ENCODE data around the gene MYL2.

MYL2 gene

DNA sequence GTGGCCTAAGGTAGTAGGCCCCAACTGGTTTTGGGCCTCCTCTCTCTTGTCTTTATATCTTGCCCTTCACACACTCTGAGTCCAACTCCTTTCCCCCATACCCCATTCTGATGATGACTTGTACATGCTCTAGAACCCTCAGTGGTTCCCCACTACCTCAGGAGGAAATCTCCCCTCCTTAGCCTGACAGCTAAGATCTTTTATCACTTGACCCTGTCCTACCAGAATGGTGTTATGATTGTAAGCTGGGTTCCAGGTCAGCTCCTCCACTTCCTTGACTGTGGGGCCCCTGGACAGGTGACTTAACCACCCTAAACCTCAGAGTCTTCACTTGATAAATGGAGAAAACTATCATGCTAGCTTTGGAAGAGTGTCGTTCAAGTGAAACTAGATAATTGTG, 9.4 kb upstream of the MYL2 start:
- no peak for TF ChIP-seq ZFX (IDR thresholded peaks at IDR 0.05; ENCODE audit: borderline replicate concordance)
- TF ChIP-seq, protein P1, sequence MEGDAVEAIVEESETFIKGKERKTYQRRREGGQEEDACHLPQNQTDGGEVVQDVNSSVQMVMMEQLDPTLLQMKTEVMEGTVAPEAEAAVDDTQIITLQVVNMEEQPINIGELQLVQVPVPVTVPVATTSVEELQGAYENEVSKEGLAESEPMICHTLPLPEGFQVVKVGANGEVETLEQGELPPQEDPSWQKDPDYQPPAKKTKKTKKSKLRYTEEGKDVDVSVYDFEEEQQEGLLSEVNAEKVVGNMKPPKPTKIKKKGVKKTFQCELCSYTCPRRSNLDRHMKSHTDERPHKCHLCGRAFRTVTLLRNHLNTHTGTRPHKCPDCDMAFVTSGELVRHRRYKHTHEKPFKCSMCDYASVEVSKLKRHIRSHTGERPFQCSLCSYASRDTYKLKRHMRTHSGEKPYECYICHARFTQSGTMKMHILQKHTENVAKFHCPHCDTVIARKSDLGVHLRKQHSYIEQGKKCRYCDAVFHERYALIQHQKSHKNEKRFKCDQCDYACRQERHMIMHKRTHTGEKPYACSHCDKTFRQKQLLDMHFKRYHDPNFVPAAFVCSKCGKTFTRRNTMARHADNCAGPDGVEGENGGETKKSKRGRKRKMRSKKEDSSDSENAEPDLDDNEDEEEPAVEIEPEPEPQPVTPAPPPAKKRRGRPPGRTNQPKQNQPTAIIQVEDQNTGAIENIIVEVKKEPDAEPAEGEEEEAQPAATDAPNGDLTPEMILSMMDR (IDR thresholded peaks at IDR 0.05), result no peak
- H3K27ac ChIP-seq, result no peak overlapping the region

DNA sequence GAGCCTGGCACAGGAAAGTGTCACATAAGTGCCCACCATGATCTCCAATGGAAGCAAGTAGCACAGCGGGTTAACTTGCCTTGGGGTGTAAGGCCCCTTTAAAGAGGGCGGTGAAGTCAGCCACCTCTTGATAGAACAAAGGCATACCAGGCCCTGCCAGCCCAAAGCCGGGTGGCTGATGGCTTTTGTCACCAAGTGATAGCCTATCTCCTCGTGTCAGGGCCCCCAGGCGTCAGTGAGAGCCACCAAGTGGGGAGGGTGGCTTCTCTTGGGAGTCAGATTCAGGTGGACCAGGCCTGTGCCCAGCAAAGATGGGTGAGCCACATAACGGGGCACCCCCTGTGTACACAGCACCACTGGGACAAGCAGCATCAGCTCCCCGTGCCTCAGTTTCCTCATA, 8.3 kb upstream of the MYL2 start:
- H3K27ac ChIP-seq, result no peak overlapping the region
- TF ChIP-seq, protein P1 (IDR thresholded peaks at IDR 0.05), result no peak
- no peak for TF ChIP-seq ZFX (IDR thresholded peaks at IDR 0.05; ENCODE audit: borderline replicate concordance)

DNA sequence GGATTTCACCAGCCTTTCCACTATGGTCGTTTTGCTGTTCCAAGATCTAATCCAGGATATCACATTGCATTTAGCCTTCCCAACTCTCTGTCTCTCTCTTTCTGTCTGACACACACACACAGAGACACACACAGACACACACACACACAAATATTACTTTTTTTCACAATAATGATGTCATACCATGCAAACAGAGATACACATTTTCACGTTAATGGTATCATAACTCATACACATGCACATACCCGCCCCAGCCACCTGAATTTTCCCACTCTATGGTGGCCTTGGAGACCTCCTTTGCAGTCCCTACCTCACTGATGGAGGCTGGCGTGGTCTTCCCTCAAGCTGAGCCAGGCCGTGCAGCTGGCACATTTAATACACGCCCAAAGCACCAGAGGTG, 7.2 kb upstream of the MYL2 start:
- H3K27ac ChIP-seq, result no peak overlapping the region
- no peak for TF ChIP-seq ZFX (IDR thresholded peaks at IDR 0.05; ENCODE audit: borderline replicate concordance)
- TF ChIP-seq, protein P1 (IDR thresholded peaks at IDR 0.05), result no peak

DNA sequence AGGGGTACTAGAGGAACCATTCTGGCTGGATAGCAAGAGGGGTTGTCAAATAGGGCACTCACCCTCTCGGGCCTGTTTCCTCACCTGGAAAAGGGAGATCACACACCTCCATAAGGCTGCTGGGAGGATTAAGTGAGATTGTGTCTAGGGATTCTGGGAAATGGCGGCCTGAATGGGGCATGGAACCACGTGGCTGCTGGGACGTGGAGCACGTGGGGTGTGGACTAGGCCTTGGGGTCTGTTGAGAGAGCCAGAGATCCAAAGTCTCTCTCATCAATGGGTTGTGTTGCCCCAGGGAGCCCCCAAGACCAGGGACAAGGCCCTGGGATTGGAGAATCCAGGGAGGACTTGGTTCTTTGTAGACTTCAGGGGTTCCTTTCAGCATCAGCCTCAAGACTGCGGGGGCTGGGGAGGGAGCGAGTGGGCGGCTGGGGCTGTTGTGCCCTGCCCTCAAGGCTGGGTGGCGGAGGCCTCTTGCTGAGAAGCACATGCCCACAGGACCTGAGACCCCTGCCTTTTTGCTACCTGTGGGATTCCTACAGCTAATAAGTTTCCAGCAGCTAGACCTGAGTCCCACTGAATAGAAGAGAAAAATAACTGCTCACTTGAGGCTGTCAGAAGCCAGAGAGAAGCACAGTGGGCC, 3.4 kb upstream of the MYL2 start:
- H3K27ac ChIP-seq, result no peak overlapping the region
- TF ChIP-seq ZFX (IDR thresholded peaks at IDR 0.05; ENCODE audit: borderline replicate concordance), result no peak
- TF ChIP-seq, protein P1 (IDR thresholded peaks at IDR 0.05), result no peak

GRCh38 chr12:110923192-110923591, 2.8 kb upstream of the MYL2 start:
- no peak overlapping the region for H3K27ac ChIP-seq

GRCh38 chr12:110922652-110923051, 2.3 kb upstream of the MYL2 start:
- H3K27ac ChIP-seq, result no peak overlapping the region
- TF ChIP-seq ZFX (IDR thresholded peaks at IDR 0.05; ENCODE audit: borderline replicate concordance), result no peak
- TF ChIP-seq, protein P1 (IDR thresholded peaks at IDR 0.05), result no peak

More at GRCh38 chr12:110923192-110923591, 2.8 kb upstream of the MYL2 start:
- no peak for TF ChIP-seq ZFX (IDR thresholded peaks at IDR 0.05; ENCODE audit: borderline replicate concordance)

DNA sequence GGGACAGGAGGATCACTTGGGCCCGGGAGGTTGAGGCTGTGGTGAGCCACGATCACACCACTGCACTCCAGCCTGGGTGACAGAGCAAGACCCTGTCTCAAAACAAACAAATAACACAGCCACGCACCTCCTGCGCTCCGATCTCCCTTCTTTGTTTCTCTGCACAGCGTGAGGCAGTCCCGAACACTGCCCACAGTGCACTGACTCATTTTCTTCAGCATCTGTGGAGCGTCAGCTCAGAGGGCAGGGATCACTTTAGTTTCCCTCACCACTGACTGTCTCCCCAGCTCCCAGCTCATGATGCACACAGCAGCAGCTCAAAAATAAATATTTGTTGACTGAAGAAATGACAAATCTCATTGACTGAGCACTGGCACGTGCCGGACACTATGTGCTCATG, 883 bp upstream of the MYL2 start:
- no peak for TF ChIP-seq ZFX (IDR thresholded peaks at IDR 0.05; ENCODE audit: borderline replicate concordance)
- TF ChIP-seq, protein P1 (IDR thresholded peaks at IDR 0.05), result no peak
- H3K27ac ChIP-seq, result no peak overlapping the region

GRCh38 chr12:110919720-110920119, 659 bp downstream of the MYL2 start:
- TF ChIP-seq ZFX (IDR thresholded peaks at IDR 0.05; ENCODE audit: borderline replicate concordance), result no peak
- TF ChIP-seq, protein P1 (IDR thresholded peaks at IDR 0.05), result no peak
- H3K27ac ChIP-seq, result no peak overlapping the region

Data from 22Rv1 (cell line).